ENCODE results near the gene IL34.

DNA sequence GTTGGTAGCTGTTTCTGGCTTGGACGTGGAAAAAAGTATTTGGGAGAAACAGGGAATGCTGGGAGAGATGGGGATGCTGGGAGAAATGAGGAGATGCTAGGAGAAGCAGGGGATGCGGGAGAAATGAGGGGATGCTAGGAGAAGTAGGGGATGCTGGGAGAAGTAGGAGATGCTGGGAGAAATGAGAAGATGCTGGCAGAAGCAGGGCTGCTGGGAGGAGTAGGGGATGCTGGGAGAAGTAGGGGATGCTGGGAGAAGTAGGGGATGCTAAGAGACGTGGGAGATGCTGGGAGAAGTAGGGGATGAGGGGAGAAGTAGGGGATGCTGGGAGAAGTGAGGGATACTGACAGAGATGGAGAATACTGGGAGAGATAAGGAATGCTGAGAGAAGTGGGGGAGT, 45.6 kb upstream of the IL34 start:
- TF ChIP-seq EZH2 (IDR thresholded peaks at IDR 0.05) = no peak
- TF ChIP-seq, protein P1, sequence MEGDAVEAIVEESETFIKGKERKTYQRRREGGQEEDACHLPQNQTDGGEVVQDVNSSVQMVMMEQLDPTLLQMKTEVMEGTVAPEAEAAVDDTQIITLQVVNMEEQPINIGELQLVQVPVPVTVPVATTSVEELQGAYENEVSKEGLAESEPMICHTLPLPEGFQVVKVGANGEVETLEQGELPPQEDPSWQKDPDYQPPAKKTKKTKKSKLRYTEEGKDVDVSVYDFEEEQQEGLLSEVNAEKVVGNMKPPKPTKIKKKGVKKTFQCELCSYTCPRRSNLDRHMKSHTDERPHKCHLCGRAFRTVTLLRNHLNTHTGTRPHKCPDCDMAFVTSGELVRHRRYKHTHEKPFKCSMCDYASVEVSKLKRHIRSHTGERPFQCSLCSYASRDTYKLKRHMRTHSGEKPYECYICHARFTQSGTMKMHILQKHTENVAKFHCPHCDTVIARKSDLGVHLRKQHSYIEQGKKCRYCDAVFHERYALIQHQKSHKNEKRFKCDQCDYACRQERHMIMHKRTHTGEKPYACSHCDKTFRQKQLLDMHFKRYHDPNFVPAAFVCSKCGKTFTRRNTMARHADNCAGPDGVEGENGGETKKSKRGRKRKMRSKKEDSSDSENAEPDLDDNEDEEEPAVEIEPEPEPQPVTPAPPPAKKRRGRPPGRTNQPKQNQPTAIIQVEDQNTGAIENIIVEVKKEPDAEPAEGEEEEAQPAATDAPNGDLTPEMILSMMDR (IDR thresholded peaks at IDR 0.05) = no peak

All from neural progenitor cell (in vitro differentiated cells).